LNCaP clone FGC (cell line): ENCODE results near the gene CD27.

Source experiments
- DNase-seq: peaks from one replicate; pipeline ENCODE4 v3.0.0-alpha.2; 2011; ENCODE audit warnings: low read depth
- H3K4me3 ChIP-seq: 2 replicates; pipeline ENCODE4 v1.5.1; 2011; ENCODE audit warnings: mild to moderate bottlenecking, low read depth, low read length, control low read depth
- TF ChIP-seq, protein P1 (sequence below): IDR thresholded peaks from 2 replicates; pipeline ENCODE4 v1.5.1; 2012; ENCODE audit warnings: mild to moderate bottlenecking; ENCODE audit not compliant: control insufficient read depth, insufficient read depth; ENCODE audit errors: extremely low read depth

Gene CD27

GRCh38 chr12:6434205-6435140 lies 10.3 kb upstream of the CD27 start:
- no peak for DNase-seq
- H3K4me3 ChIP-seq = no peak overlapping the region

DNA sequence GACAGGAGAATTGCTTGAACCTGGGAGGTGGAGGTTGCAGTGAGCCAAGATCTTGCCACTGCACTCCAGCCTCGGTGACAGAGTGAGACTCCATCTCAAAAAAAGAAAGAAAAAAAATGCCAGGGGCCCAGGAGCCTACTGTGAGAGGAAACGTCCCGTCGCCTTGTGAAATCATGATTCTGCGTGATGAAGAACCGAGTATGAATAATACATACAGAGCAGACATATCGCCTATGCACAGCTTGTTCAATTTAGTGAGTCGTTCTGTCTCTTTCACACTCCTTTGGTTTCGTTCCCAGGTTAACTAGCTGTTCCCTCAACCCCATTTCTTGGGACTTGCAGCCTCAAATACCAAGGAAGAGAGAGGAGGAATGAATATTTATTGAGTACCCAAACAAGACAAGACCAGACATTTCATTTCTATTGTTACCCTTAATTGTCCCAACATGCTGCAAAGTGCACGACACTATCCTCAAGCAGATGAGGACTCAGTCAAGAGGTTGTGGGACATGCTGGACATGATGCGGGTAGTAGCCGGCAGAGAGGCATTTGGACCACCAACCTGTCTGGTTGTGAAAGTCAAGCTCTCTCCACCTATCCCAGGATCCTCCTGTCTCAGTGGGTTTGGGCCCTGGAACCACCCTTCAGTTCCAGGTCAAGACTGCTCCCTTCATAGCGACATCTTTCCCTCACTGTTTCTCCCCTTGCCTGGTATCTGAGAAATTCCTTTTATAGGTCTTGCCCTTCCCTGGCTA lies 8.6 kb upstream of the CD27 start:
- H3K4me3 ChIP-seq = no peak overlapping the region
- no peak for DNase-seq
- TF ChIP-seq, protein P1, sequence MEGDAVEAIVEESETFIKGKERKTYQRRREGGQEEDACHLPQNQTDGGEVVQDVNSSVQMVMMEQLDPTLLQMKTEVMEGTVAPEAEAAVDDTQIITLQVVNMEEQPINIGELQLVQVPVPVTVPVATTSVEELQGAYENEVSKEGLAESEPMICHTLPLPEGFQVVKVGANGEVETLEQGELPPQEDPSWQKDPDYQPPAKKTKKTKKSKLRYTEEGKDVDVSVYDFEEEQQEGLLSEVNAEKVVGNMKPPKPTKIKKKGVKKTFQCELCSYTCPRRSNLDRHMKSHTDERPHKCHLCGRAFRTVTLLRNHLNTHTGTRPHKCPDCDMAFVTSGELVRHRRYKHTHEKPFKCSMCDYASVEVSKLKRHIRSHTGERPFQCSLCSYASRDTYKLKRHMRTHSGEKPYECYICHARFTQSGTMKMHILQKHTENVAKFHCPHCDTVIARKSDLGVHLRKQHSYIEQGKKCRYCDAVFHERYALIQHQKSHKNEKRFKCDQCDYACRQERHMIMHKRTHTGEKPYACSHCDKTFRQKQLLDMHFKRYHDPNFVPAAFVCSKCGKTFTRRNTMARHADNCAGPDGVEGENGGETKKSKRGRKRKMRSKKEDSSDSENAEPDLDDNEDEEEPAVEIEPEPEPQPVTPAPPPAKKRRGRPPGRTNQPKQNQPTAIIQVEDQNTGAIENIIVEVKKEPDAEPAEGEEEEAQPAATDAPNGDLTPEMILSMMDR = no peak

More at GRCh38 chr12:6434205-6435140, 10.3 kb upstream of the CD27 start:
- TF ChIP-seq, protein P1 = no peak

GRCh38 chr12:6437586-6437985 lies 7.2 kb upstream of the CD27 start:
- DNase-seq = no peak
- TF ChIP-seq, protein P1 = no peak
- no peak overlapping the region for H3K4me3 ChIP-seq

- H3K4me3 ChIP-seq = no peak overlapping the region
- TF ChIP-seq, protein P1 = no peak
- DNase-seq = no peak
These were observed 6.4 kb upstream of the CD27 start for GRCh38 chr12:6438345-6438744.

GRCh38 chr12:6440391-6440790 lies 4.4 kb upstream of the CD27 start:
- no peak for DNase-seq
- TF ChIP-seq, protein P1 = no peak

GRCh38 chr12:6442836-6443235 lies 1.9 kb upstream of the CD27 start:
- DNase-seq = no peak
- TF ChIP-seq, protein P1 = no peak
- H3K4me3 ChIP-seq = no peak overlapping the region

More at GRCh38 chr12:6440391-6440790, 4.4 kb upstream of the CD27 start:
- no peak overlapping the region for H3K4me3 ChIP-seq
